GM18519 (cell line): ENCODE measurements around the gene POLG.
A peak's percentile ranks its signal among the peaks of the same experiment; 100 is the strongest.

Experiments
- ATAC-seq: cut with Tn5 transposase; IDR thresholded peaks from one replicate; pipeline ENCODE4 v1.9.1; 2021; ENCODE audit warnings: mild to moderate bottlenecking, moderate library complexity; ENCODE audit not compliant: unreplicated experiment, low FRiP score

Gene POLG

DNA sequence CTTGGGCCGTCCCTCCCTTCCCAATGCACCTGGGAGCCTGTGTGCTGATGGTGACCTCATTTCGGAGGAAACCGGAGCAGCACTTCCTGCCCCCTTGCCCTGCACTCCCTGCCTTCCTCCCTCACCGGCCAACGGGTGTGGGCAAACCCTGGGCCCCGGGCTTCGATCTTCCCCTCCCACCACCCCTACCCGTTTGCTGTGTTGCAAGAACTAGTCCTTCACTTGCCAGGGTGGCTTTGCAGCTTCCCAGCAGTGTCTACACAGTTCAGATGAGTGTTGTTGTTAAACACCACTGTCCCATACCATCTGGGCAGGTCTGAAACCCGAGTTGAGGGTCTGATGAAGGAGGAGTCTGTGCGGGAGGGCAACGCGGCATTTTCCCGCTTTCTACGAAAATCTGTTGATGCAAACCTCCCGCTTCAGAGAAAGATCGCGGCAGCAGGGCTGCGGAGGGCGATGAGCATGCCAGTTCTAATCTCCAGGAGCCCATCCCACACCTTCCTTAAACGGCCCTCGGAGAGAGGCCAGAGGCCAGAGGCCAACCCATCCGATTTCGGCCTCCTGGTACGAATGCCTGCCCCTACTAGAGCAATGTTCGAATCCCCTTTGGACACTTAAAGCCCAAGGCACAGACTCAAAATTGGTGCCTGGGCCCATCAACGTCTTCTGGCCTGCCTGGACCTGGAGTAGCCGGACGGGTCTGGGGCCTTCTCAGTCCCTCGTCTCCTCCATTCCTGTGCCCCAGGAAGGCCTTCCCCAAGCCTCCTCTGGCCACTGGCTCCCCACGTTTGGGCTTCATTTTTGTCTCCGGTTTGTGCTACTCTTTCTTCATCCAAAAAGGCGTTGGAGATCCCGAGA, 35.7 kb upstream of the POLG start:
- ATAC-seq: no peak

DNA sequence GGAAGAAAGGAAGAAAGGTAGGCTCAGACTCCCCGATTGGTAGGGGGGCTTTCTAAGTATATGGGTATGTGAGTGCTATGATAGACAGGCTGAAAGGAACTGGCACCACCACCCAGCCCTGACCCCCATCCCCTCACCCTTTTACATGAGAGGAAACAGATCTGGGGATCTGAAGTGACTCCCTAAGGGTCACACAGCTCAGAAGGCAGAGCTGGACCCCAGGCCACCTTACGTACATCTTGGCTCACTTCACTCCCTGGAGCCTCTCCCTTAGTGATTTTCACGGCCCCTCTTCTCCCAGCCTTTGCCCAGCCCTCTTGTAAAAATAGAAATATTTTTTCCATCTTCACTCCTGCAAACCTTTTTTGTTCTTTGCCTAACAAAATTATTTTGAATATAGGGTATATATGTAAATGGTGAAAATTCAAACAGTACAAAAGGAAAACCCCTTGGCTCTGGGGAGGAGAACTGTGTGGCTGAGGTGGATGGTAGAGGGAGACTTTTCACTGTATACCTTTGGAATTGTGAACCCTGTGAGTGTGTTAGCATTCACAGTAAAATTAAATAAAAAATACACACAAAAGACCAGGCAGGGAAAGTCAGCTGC, 34.8 kb upstream of the POLG start:
- no peak for ATAC-seq

DNA sequence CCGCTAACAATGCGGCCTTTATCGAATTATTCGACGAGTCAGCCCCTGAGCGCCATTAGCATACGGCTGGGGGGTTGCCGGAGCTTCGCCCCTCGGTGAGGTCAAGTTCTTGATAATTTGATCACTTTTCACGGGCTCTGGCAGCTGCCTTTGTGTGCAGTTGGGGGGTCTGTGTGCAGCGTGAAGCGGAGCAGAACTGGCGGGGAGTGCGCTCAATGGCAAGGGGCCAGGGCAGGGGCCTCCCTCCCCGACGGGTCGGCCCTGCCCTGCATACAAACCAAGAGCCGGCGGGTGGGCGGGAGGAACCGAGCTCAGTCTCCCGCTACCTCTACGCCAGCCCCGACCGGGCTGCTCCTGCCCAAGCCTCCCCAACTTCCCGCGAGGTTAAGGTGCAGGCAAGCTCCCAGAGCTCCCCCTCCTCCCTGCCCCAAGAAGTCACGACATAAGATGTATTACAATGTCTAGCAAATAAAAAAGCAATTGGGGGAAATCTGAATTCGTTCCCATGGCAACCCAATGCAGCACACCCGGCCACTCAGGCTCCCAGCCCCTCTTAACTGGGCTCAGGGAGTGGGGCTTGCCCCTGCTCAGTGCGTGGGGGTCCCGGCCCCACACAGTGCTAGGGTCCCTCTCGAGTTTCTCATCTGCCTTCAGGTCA, 34.1 kb upstream of the POLG start:
- ATAC-seq: no peak

DNA sequence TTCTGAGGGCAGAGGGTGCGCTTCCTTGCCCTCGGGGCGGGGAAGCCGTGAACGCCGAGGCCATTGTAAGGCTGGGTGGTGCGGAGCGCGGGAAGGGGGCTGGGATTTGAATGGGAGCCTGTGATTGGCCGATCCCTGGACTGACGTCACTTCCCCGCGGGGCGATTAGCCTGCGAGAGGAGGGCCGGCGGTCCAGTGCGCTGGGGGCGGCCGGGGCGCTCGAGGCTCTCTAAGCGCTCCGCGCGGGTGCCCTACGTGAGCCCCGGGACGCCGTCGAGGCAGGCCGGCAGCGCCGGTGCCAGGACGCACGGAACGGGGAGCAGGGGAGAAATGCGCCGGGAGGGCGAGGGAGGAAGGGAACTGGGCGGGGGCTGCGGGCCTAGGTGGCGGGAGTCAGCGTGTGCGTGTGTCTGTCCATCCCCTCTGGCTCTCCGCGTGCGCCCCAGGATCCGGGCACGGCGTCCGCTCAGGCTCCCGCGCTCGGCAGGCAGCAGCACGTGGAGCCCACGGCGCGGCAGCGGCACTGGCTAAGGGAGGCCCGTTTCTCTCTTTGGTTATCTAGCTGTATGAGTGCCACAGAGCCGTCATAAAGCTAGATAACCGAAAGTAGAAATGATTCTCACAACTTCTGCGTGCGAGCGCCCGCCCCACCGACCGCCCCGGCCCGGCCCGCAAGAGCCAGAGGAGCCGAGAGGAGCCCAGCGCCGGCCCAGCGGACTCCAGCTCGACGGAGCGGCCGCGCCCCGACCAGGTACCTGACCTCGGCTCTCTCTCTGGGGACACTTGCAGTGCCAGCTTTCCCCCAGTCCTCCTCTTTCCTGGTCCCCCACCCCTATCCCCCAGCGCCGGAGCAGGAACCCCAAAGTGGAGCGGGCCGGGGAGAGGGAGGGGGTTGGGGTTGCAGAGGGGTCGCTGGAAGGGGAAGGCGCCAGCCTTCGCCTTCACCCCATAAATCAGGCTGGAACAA, 33.1 kb upstream of the POLG start:
- ATAC-seq: no peak

DNA sequence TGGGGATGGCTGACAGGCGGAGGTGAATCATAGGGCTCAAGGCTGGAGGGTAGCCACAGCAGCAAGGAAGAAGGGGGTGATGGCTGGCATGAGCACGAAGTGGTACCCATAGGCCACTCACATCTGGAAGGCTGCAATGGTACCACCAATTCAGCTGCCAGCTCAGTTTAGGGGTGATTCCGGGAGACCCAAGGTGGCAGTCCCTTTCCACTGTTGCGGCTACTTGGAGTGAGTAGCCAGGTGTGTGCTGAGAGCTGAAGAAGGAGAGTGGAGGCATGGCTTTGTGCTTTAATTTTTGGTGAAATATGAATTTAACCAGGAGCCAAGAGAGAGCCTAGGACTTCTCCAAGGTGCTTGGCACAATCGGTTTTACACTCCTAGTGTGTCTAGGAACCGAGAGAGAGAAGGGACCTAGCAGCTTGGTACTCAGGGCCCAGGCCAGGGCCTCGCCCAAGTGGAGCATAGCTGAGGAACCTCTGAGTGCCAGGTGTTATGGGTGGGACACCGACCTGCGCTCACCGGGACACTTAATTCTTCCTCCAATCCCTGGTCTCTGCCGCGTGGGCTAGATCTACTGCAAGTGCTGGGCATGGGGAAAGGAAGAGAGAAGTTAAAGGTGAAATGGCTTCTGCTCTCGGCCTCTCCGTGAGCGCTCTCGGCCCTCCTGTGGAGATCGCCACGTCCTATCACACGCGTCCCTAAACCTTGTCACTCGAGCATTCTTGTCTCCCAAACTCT, 32.2 kb upstream of the POLG start:
- ATAC-seq: no peak

DNA sequence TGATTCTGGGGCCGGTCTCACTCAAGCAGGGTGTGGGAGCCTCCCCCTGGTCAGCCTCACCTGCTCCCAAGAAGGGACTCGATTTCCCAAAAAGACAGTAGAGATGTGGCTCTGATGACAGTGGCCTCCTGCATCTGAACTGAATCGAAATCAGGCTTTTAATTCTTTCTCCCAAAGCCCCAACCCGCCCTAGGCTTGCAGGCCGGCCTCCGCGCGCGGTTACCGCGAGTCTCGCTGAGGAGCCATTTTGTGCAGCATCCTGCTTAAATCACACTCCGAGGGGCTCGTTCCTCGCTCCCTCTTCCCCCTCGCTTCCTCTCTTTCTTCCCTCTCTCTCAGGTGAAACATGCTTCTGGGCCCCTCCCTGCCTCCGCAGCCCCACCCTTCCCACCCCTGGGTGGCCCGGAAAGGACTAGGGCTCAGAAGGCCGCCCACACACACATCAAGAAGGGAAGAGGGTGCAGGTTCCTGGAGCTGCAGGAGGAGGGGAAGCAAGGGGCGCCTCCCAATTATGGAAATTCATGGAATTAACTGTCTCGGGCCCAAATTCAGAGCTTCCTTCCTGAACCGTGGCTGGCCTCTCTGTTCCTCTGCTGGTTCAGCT, 30.9 kb upstream of the POLG start:
- no peak for ATAC-seq

DNA sequence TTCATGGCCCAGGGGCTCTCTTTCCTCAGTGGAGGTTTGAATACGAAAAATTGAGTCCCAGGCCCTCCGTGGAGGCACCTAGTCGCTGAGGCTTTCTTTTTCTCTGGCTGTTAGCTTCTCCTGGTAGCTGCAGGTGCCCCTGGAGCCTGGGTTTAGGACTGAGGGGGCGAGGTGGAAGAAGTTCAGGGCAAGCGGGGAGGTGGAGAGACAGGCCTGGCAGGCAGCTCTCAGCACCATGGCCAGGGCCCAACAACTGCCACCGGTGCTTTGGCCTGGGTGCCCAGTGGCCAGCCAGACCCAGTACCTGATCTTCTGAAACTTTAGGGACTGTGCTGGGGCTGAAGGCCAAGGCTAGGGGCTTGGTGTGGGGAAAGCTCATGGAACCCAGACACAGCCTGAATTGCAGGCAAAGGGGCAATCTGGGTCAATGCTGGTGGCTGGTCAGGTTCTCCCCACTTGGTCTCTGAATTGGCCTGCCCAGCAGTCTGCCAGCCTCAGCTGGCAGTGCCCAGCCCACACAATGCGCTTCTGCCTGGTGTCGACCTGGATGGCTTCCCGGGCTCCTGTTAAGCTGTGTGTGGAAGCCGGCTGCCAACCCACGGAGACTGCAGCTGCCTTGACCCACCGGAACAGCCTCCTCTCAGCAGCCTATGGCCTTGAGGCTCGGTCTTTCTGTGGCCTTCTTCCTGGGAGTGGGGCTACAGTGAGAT, 30.3 kb upstream of the POLG start:
- no peak for ATAC-seq

DNA sequence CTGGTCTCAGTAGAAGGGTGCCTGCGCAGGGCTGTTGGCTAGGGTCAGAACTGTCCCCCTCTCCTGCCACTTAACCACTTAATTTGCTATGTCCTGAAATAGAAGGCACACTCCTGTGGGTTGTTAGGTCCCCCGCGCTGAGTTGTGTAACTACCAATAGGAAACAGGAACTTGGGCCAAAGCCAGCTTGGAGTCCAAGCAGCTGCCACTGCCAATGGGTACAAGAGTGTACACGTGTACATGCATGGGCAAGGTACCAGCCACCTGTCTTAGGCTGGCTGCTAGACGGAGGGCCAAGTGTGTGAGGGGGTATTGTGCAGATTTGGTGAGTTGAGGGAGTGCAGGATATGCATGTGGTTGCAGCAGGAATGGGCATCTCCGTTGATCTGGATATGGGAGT, 29.7 kb upstream of the POLG start:
- no peak for ATAC-seq

DNA sequence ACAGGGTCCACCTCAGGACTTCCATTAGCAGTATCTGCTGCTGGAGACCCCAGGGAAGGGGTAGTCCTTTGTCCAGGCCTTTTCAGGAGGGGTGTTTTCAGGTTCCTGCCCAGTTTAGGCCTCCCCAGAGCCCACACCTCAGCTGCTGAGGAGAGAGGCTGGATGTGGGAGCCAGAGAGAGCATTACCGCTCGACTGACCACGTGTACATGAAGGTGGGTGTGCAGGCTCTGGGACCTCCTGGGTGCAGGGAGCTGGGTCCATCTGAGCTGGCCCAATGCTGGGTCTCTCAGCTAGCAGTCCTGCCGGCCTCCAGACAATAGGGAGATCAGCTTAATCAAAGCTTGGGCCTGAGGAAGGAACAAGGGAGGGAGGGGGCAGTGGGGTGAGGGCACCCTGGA, 29.1 kb upstream of the POLG start:
- ATAC-seq: no peak

DNA sequence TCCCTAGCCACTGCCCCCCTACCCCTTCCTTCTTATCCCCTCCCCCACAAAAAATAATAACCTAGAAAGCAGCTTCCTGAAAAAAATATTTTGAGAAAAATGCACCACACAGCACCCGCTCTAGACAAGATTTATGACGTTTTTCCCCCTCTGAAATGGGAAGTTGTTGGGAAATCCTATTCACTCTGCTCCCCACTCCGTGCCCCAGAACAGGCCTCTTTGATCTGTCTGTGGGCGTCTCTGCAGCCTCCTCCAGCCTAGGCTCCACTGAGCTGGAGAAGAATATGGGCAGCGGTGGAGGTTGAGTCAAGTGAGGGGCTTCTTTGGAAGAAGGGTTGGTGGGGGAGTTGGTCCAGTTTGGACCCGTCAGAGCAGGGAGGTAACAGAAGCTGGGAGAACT, 28.5 kb upstream of the POLG start:
- ATAC-seq: no peak

DNA sequence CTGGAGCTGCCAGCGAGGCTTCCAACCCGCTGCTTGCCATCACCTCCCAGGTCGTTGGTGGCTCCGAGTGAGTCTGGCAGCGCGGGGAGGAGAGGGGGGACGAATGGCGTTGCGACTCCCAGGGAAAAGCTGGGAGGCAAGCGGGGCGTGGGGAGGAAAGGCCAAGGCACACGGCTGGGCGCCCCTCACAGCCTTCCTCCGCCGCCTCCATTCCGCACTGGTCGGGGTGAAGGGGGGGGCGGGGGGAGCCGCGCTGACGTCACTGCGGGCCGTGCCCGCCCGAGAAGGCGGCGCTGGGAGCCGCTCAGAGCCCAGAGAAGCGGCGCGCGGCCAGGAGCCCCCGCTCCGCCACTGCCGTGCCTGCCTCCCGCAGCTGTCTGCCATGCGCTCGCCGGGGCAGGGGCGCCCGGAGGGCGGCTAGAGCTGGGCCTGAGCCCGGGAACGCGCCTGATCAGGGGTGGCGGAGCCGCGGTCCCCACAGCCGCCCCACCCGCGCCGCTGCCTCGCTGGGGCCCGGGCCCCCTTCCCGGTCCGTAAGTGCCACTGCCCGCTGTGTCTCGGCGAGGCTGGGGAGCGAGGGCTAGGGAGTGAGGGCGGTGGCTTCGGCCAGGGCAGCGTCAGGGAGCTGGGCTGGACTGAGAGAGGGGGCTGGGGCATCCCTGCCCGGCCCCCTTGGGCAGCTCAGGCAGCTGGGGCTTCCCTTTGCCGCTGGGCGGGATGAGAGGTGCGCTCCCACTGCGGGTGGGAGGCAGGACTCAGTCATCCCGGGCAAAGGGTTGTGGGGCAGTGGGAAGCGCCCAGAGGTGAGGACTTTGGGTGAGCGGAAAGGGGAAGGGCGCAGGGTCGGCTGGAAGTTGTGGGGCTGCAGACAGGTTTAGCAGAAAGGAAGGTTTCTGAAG, 27.8 kb upstream of the POLG start:
- no peak for ATAC-seq

DNA sequence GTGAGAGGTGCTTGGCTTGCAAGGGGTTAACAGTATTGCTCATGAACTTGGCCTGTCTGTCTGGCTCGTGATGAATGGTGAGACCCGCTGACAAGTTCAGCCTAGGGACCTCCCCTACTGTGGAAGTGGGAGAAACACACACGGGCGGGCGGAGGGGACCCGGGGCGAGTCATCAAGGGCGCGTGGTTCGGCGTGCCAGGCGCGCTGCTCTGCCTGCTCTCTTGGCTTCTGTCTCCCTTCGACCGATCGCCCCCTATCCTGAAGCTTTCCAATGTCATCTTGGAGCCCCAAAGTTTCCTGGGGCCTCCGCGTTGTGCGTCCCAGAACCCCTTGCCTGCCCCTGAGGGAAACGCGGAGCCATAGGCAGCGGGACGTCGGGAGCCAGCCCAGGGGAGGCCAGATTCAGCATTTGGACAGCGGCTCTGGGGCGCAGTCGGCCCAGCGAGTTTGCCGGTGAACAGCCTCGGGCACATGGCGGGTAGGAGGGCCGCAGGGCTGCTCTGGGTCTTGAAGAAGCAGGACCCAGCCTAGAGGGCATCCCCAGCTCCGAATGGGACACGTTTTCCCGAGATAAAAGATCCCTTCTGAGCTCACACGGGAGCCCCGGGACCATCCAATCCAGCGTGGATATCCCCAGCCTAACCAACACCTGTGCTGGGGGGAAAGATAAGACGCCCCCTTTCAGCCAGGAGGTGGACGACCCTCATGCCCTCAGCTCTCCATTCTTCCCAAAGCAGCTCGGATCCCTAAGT, 27.0 kb upstream of the POLG start:
- ATAC-seq: no peak

DNA sequence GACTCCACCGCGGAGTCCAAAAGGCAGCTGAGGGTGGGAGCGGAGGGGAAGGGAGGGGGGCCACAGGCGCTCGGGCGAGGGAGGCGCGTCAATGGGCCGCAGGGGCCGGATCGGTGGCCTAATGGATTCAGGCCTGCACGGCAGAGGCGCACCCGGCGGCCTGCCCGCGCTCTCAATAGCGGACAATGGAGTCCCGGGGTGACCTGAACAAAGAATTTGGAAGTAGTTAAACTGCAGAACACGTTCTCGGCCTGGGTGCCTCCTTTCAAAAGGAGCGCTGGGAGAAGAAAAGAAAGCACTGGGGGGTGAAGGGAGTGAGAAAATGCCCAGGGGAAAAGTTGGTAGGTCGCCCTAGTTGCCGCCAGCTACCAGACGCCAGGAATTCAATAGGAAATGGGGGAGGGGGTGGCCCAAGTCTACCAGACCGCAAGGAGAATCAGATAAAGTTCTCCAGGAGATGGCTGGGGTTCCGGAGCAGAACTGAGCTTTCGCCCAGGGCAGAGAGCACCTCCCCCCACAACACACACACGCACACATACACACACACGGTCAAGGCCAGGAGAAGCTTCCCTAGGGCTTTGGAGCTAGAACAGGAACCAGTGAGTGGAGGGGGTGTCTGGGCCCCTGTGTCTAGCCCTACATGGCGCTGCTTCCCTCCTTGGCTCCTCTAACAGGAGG, 25.8 kb upstream of the POLG start:
- no peak for ATAC-seq

DNA sequence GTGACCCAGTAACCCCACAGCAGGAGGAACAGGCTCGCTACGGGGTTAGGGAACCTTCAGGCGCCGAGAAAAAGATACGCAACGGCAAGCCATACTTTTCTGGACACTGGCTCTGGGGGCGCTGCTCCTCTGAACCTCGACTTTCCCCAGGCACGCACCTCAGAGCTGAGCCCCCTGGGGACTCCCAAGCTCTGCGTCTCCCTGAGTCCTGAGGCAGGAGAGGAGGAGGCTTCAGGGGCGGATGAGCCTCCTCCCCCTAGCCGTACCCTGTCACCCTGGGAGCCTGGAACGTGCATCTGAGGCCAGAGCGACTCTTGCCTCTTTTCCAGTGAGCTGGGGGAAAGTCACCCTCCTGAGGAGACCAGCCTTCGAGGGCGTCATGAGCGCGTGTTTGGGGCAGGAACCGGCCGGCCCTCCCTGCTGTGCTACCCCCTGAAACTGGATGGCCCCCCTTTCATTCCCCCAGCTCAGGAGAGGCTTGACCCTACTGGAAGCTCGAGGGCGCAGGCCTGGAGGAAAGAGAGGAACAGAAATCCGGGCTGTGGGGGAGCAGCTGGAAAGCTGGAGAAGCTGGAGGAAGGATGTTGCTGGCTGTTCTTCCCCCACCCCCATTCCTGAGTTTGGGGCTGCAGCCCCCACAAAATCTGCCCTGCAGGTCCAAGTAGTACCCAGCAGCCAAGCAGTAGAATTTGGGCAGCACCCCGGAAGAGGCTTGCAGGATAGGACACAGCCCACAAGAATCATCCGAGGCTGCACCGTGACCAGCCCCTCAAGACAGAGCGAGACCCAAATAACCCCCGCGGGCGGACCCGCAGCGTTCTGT, 25.1 kb upstream of the POLG start:
- no peak for ATAC-seq

DNA sequence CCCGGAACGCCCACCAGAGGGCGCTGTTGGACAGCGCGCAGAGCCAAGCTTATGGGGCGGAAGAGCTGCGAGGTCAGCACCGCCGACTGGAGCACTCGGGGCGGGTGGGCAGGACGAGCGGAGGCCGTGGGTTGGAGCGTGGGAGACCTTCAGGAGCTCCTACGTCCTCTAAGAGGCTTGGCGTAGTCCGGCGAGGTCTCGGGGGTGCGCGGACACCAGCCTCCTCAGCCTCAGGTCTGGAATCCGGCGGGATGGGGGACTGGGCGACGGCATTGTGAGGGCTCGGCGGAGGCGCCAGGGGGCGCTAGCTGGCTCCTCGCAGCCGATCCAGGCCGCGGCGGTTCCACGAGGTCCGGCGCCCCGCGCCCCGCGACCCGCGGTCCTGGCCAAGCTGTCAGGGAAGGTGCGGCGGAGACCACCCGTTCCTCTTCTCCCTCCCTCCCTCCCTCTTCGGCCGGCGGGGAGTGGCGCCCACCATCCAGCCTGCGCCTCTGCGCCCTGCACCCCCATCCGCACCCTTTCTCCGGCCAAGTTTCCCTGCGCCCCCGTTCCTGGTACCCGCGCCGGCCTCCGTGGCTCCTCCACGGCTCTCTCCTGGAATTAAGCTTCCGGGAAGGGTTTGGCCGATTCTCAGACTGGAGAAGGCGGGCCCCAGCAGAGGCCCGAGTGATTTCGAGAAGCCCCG, 24.3 kb upstream of the POLG start:
- peak; percentile 63 for ATAC-seq
